Lung (tissue), 12 donors: Measurements from ENCODE around the gene RSF1. TPM values are rescaled to one million over a fixed set of nuclear protein-coding genes. Genes with fewer than 3 reads are reported as not detected.

Source experiments
- ATAC-seq: fragments of 200-7000 bp; cut with Tn5 transposase; one replicate; pipeline ENCODE4 v1.9.1; 2020; ENCODE audit warnings: moderate number of reproducible peaks; ENCODE audit not compliant: insufficient read depth, low FRiP score
- DNase-seq, 3 donors: peaks; one replicate each; pipeline ENCODE4 v3.0.0-alpha.2; 2013 to 2017
- H3K27ac ChIP-seq, 2 donors: one replicate each; pipeline ENCODE4 v1.5.1; 2013; ENCODE audit warnings: mild to moderate bottlenecking in 2 of 2, moderate library complexity in 2 of 2, control low read depth in 1 of 2, inconsistent platforms in 1 of 2, low read depth in 1 of 2, low read length in 1 of 2
- H3K27me3 ChIP-seq, 3 donors: one replicate each; pipeline ENCODE4 v1.5.1; 2013; ENCODE audit warnings: low read length in 2 of 3; ENCODE audit not compliant: control insufficient read depth in 3 of 3, insufficient read depth in 3 of 3
- H3K36me3 ChIP-seq, 4 donors: one replicate each; pipeline ENCODE4 v1.5.1; 2013; ENCODE audit warnings: low read length in 4 of 4, mild to moderate bottlenecking in 1 of 4, moderate library complexity in 1 of 4; ENCODE audit not compliant: control insufficient read depth in 4 of 4, insufficient read depth in 4 of 4
- H3K4me1 ChIP-seq, 5 donors: one replicate each; pipeline ENCODE4 v1.5.1; 2013; ENCODE audit warnings: low read length in 5 of 5, mild to moderate bottlenecking in 2 of 5, moderate library complexity in 1 of 5; ENCODE audit not compliant: control insufficient read depth in 5 of 5, insufficient read depth in 5 of 5
- H3K4me3 ChIP-seq: one replicate; pipeline ENCODE4 v1.5.1; 2013; ENCODE audit warnings: mild to moderate bottlenecking, control low read depth, moderate library complexity
- H3K9ac ChIP-seq, 2 donors: one replicate each; pipeline ENCODE4 v1.5.1; 2013; ENCODE audit warnings: low read length in 2 of 2, control low read depth in 1 of 2; ENCODE audit not compliant: insufficient read depth in 1 of 2
- H3K9me3 ChIP-seq, 4 donors: one replicate each; pipeline ENCODE4 v1.5.1; 2013; ENCODE audit warnings: low read length in 3 of 4, mild to moderate bottlenecking in 1 of 4, moderate library complexity in 1 of 4; ENCODE audit not compliant: control insufficient read depth in 4 of 4, insufficient read depth in 3 of 4
- WGBS, 2 donors: extraction: QIAGEN DNeasy Blood & Tissue Kit; methylation state at CpG; one replicate each; pipeline ENCODE4 v1.1.7; 2013; 5-methylcytosine and 5-hydroxymethylcytosine counted together
- polyA plus RNA-seq, 2 donors: library from polyadenylated mRNA; stranded (reverse); fragments of 200-250 nt; gene quantifications; one replicate each; pipeline ENCODE4 v1.2.1, GENCODE V29; 2013
- total RNA-seq, 2 donors: library from RNA; depleted of rRNA in 1 of 2; stranded (reverse); fragments of >200 nt in 1 of 2; gene quantifications; one replicate each; pipeline ENCODE4 v1.2.1, GENCODE V29; 2014 to 2021
- TF ChIP-seq, protein P1 (sequence below): IDR thresholded peaks from 2 replicates; pipeline ENCODE4 v1.5.1; 2012; ENCODE audit warnings: mild to moderate bottlenecking; ENCODE audit errors: control extremely low read depth, extremely low read depth
- donor health status: control.
- donor health status: control.
- donor health status: Bipolar disorder and iron deficiency.
- donor health status: healthy.
- donor health status: DM: yes; HTN: yes; CAD: no.

RSF1 gene
- total and polyA plus RNA-seq, 4 donors, result 9.8 to 110 (median 29.2) TPM

DNA sequence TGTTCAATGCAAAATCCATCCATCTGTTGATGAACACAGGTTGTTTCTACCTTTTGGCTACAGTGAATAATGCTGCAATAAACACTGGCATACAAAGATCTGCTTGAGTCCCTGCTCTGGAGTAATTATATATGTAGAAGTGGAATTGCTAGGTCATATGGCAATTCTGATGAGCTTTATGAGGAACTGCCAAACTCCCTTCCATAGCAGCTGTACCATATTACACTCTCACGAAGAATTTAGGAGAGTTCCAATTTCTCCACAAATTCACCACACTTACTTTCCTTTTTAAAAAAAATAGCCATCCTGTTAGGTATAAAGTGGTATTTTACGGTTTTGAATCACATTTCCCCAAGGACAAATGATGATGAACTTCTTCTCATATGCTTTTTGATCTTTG lies 62.2 kb downstream of the RSF1 start:
- 93 to 96% methylated on average over 2 of the region's 2 CpGs for WGBS, 2 donors
- H3K36me3 ChIP-seq, result peaks cover 0 to 14% (median 5%) of the 10 kb centered on the region in 4 donors

DNA sequence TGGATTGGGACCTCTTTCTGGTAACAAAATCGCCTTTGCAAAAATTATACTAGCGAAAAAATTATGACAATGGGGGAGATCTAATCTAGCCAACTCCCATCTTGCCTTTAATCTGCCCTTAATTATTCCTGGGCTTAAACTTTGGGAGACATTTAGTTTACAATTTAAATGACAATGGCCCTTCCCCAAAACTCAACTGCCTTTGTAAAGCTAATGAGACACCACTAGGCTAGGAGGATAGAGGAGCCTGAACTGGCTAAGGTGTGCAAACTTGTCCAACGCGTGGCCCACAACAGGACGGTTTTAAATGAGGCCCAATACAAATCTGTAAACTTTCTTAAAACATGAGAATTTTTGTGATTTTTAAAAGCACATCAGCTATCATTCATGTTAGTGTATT lies 67.3 kb downstream of the RSF1 start:
- WGBS, 2 donors, result 92 to 97% methylated on average over 5 of the region's 5 CpGs
- DNase-seq, result no peak
- Histone ChIP-seq H3K27ac (peak overlapping the region in 1 of 2 donors; percentile 70), H3K9me3 (no peaks in the 10 kb centered on the region), H3K27me3 (no peaks in the 10 kb centered on the region), H3K4me3 (no peak overlapping the region), H3K36me3 (peaks cover 0 to 8% (median 2%) of the 10 kb centered on the region in 4 donors), H3K4me1 (peaks cover 0 to 25% (median 2%) of the 10 kb centered on the region in 5 donors), H3K9ac (no peak overlapping the region)
- TF ChIP-seq, protein P1, sequence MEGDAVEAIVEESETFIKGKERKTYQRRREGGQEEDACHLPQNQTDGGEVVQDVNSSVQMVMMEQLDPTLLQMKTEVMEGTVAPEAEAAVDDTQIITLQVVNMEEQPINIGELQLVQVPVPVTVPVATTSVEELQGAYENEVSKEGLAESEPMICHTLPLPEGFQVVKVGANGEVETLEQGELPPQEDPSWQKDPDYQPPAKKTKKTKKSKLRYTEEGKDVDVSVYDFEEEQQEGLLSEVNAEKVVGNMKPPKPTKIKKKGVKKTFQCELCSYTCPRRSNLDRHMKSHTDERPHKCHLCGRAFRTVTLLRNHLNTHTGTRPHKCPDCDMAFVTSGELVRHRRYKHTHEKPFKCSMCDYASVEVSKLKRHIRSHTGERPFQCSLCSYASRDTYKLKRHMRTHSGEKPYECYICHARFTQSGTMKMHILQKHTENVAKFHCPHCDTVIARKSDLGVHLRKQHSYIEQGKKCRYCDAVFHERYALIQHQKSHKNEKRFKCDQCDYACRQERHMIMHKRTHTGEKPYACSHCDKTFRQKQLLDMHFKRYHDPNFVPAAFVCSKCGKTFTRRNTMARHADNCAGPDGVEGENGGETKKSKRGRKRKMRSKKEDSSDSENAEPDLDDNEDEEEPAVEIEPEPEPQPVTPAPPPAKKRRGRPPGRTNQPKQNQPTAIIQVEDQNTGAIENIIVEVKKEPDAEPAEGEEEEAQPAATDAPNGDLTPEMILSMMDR, result no peak
- ATAC-seq, result no peak

More for the DNA sequence above, 62.2 kb downstream of the RSF1 start:
- DNase-seq (peak in 2 of 3 donors; percentile 17 to 54), ATAC-seq (no peak)
- peaks cover 0 to 4% (median 0%) of the 10 kb centered on the region in 5 donors for H3K4me1 ChIP-seq
- H3K4me3 ChIP-seq, result no peak overlapping the region
- no peaks in the 10 kb centered on the region for H3K9me3 ChIP-seq
- TF ChIP-seq, protein P1, result no peak
- H3K27me3 ChIP-seq, result no peaks in the 10 kb centered on the region
- H3K9ac ChIP-seq, result no peak overlapping the region
- H3K27ac ChIP-seq, result no peak overlapping the region

DNA sequence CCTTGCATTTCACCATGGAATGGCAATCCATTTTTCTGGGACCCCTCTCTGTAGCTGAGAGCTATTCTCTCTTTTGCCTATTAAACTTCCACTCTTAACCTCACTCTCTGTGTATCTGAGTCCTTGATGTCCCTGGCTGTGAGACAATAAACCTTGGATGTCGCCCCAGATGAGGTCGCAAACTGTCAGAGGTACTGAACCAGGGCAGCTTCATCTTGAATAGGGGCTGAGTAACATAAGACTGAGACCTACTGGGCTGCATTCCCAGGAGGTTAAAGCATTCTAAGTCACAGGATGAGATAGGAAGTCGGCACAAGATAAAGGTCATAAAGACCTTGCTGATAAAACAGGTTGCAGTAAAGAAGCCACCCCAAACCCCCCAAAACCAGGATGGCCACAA lies 68.0 kb downstream of the RSF1 start:
- peak overlapping the region in 1 of 2 donors; percentile 70 for H3K27ac ChIP-seq
- no peaks in the 10 kb centered on the region for H3K27me3 ChIP-seq
- no peaks in the 10 kb centered on the region for H3K9me3 ChIP-seq
- H3K36me3 ChIP-seq, result peaks cover 0 to 8% (median 2%) of the 10 kb centered on the region in 4 donors
- ATAC-seq (no peak), DNase-seq (no peak)
- H3K4me1 ChIP-seq, result peaks cover 0 to 28% (median 2%) of the 10 kb centered on the region in 5 donors
- no peak overlapping the region for H3K9ac ChIP-seq
- TF ChIP-seq, protein P1, result no peak
- WGBS, 2 donors, result 78 to 86% methylated on average over 3 of the region's 3 CpGs
- H3K4me3 ChIP-seq, result no peak overlapping the region
